GOT3 (cell line): ENCODE results near the gene NPC1.
A peak's percentile ranks its signal among the peaks of the same experiment; 100 is the strongest.
"Not testable (repeated sequence)": the region's sequence is repeated elsewhere in the genome, so short reads cannot be mapped to it uniquely, and the experiment has no call there.

ENCODE experiments used
- DNase-seq: peaks from one replicate; lab custom pipeline; 2025; ENCODE audit warnings: mixed read lengths; lab: John Stamatoyannopoulos, UW

NPC1 gene

GRCh38 chr18:23523429-23524212 is 62.7 kb downstream of the NPC1 start:
- DNase-seq = no peak

GRCh38 chr18:23521907-23522306 is 64.4 kb downstream of the NPC1 start:
- no peak for DNase-seq

DNA sequence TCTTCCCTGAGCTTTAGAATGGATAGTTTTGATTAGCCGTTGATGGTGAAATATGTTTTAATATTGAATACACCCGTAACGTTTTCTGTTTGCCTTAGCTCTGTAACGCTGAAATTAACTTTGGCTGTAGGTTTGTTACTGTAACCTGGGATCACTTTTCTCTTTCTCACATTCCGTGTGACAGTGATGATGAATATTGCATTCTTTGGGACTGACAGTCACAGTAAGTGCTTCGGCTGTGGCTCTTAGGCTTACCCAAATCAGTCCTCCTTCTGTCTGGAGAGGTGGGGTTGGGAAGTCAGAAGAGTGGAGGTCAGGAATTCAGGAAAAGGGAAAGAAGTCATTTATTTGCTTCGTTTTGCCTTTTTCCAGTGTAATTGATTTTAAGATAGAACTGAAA is 65.0 kb downstream of the NPC1 start:
- no peak for DNase-seq

GRCh38 chr18:23519734-23520133 is 66.6 kb downstream of the NPC1 start:
- no peak for DNase-seq

- no peak for DNase-seq
Observed at GRCh38 chr18:23515911-23516546, 70.3 kb downstream of the NPC1 start.

DNA sequence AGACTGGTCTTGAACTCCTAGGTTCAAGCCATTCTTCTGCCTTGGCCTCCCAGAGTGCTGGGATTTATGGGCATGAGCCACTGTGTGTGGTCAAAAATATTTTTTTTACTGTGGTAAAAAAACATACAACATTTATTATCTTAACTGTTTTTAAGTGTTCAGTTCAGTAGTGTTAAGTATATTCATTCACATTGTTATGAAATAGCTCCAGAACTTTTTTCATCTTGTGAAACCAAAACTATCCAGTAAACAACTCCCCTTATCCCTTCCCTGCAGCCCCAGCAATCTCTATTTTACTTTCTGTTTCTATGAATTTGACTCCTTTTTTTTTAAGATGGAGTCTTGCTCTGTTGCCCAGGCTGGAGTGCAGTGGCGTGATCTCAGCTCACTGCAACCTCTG is 73.7 kb downstream of the NPC1 start:
- no peak for DNase-seq

- DNase-seq = not testable (repeated sequence)
Observed at GRCh38 chr18:23512216-23512615, 74.1 kb downstream of the NPC1 start.

- not testable (repeated sequence) for DNase-seq
Observed at GRCh38 chr18:23510923-23511322, 75.4 kb downstream of the NPC1 start.

DNA sequence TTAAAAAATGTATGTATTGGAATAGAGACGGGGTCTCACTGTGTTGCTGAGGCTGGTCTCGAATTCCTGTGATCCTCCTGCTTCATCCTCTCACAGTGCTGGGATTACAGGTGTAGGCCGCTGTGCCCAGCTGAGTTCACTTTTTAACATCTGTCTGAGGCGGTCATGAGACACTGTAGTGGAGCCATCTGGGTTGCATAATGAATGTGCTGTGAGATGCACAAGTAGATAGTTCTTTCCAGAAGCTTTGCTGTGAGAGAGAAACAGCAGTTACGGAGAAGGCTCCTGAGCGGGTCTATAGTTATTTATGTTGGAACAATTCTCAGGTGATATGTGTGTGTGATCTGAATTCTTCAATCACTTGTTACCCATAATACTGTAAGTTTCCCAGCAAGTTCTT is 79.9 kb downstream of the NPC1 start:
- DNase-seq = no peak

GRCh38 chr18:23504720-23505119 is 81.6 kb downstream of the NPC1 start:
- no peak for DNase-seq

DNA sequence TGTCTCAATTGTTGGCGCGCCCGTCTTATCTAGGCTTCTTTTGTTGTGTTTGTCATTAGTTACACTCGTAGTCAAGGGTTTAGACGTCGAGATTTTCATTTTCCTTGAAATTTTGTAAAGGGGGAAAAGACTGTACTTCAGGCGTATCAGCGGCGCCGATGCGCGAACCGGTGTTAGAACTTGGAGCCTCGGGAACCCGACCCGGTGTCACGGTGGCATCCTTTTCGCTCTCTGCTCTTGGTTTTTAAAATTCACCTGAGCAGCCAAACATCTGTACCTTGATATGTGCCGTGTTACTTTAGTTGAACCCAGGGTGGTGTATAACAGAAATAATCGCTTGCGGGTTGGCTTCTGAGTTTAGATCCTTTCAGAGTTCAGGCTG is 82.4 kb downstream of the NPC1 start:
- no peak for DNase-seq

DNA sequence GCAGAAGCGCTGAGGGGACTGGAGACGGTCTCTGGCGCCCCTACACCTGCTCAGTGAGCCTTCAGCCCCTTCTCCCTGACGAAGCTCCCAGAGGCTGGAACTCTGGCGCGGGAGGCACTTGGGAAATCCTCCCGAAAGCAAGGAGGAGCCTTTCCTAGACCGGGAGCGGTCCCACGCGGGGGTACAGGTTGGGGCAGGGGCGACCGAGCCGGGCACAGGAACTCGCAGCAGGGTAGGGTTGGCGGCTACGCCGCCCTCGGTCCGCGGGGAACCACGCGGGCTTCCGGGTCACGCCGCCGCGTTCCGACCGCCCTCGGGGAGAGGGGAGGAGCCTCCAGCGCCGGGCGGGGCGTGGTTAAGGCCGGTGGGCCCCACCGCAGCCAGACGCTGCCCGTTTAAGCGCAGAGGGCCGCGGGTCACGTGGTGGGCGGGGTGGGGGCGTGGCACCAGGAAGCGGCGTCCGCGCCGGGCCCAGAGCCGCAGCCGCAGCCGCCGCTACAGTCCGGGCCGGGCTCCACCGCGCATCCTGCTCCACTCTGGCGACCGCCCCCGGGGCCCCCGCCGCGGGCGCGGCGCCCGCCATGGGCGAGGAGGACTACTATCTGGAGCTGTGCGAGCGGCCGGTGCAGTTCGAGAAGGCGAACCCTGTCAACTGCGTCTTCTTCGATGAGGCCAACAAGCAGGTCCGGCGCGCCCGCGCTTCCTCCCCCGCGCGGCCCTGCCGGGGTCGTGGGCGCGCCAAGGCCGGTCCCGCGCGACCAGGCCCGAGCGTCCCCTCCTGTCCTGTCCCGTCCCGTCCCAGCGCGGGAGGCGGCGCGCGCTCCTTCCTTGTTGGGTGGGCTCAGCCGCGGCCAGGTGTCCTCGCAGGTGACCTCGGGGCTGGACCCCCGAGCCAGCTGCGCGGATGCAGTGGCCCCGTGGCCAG is 83.0 kb downstream of the NPC1 start, which contains the start of gene RMC1:
TSS of gene RMC1 (plus strand) at position 474 of the 925 bp plus-strand sequence. CDS start at position 582, 108 bp downstream.
- peak; percentile 84 for DNase-seq

- DNase-seq = no peak
Observed at GRCh38 chr18:23502516-23503037, 83.7 kb downstream of the NPC1 start.

DNA sequence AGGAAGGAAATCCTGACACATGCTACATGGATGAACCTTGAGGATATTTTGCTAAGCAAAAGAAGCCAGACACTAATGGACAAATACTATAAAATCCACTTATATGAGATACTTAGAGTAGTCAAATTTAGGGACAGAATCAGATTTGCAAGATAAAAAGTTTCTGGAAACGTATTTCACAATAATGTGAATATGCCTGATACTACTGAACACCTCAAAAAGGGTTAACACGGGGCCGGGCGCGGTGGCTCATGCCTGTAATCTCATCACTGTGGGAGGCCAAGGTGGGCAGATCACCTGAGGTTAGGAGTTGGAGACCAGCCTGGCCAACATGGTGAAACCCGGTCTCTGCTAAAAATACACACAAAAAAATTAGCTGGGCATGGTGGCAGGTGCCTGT is 84.7 kb downstream of the NPC1 start:
- no peak for DNase-seq

DNA sequence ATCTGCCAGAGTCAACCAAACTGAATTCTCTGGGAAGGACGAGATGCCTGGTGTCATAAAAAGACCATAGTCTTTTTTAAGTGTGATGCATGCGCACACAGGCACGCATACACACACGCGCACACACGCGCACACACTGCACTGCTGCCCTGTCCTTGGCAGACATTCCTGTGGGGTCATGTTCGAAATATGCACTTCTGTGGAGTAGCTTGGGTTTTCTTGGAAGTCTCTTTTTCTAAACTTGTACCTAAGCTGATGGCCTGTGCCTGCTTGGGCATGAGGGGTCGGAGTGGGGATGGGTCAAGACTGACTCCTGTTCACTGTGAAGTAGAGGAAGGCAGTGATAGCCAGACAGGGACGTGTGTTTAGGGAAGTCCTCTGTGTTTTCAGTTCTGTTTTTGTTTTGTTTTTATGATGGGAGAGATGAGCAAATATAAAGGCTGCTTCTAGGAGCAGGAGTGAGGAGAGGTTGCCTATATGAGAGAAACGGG is 87.0 kb downstream of the NPC1 start:
- no peak for DNase-seq

DNA sequence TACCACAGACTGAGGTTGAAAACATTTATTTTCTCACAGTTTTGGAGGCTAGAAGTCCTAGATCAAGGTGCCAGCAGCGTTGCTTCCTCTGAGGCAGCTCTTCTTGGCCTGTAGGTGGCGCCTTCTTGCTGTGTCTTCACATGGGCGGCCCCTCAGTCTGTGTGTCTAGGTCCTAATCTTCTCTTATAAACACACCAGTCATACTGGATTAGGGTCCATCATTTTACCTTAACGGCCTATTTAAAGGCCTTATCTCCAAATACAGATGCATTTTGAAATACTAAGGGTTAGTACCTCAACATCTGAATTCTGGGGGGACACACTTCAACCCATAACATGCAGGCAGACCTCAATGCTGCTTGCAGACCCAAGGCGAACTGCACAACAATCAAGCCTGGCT is 87.4 kb downstream of the NPC1 start:
- no peak for DNase-seq

- no peak for DNase-seq
Observed at GRCh38 chr18:23498117-23498516, 88.2 kb downstream of the NPC1 start.

- DNase-seq = no peak
Observed at GRCh38 chr18:23495723-23496440, 90.4 kb downstream of the NPC1 start.

DNA sequence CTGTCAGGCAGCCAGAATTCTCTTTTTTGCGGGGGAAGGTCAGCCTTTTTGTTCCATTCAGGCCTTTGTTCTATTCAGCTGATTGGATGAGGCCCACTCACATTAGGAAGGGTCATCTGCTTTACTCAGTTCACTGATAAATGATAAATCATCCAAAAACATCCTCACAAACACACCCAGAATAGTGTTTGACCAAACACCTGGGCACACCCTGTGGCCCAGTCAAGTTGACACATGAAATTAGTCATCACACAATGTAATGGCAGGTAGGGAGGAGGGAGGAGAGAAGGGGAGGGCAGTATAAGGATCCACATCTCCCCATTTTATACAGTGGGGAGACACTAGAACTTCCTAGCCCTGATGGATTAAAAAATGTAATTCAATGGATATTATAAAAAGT is 91.3 kb downstream of the NPC1 start:
- no peak for DNase-seq

- no peak for DNase-seq
Observed at GRCh38 chr18:23493654-23494053, 92.7 kb downstream of the NPC1 start.

GRCh38 chr18:23489586-23489985 is 96.7 kb downstream of the NPC1 start:
- DNase-seq = not testable (repeated sequence)
